GM19438 (cell line): Measurements from ENCODE around the gene ADAMTSL1.

Source experiments
- ATAC-seq: cut with Tn5 transposase; IDR thresholded peaks from one replicate; pipeline ENCODE4 v1.9.1; 2021; ENCODE audit warnings: low read depth; ENCODE audit not compliant: unreplicated experiment

The ADAMTSL1 gene

DNA sequence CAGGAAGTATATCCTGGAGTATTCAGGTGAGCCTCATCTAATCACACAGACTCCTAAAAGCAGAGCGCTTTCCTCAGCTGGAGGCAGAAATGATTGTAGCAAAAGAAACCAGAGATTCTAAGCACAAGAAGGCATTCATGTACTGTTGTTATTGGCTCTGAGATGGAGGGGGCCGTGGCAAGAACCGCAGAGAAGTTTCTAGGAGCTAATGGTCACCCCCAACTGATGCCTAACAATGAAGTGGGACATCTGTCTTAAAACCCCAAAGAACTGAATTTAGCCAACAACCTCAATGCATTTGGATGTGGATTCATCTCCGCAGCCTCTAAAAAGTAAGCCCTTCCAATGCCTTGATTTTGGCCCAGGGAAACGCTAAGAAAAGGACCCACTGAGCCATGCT lies 76.3 kb downstream of the ADAMTSL1 start:
- no peak for ATAC-seq

DNA sequence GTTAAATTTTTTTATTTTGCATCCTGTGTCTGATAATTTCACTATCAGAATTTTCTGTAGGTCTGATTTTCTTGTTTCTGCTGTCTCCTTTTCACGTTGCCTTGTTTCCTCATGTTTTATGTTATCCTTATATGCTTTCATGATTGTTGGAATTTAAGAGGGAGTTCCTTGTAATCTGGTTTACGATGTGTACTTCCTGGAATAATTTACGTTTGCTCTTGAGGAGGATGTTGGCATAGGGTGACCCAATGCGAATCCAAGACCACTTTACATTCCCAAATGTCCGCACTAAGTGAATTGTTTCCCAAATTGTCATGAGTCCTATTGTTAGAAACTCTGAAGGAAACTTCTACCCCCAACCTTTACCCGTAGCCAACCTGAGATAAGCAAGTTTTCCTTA lies 80.3 kb downstream of the ADAMTSL1 start:
- ATAC-seq: no peak

DNA sequence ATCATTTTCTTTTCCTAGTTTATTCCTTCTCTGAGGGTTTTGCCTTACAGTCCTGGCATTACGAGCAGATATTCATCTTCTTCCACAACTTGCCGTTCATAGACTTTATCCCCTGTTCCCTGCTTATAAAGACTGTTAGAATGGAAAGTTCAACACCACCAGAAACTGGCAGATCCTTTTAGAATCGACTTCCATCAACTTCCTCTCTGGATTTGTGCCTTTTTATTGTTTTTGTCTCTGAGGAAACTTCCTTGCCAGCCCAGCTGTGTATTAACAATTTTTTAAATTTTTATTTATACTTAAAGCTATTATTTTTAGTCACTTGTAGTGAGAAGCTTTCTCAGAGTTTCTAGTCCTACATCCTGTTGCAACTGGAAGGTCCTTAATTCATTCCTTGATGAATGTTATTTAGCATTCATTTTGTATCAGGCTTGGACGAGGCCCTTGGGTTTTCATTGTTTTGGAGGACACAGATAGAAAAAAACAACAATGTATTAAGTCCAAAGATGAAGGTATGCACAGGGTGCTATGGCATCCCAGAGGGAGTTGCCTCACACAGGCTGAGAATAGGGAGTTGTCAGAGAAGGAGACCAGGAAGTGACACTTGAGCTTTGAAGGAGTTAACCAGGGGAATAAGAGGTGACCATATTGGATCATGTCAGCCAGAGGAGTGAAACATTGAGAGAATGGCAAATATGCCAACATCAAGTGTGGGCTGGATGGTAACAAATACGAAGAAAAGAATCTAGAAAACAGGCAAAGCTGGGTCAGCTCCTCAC lies 81.3 kb downstream of the ADAMTSL1 start:
- no peak for ATAC-seq

DNA sequence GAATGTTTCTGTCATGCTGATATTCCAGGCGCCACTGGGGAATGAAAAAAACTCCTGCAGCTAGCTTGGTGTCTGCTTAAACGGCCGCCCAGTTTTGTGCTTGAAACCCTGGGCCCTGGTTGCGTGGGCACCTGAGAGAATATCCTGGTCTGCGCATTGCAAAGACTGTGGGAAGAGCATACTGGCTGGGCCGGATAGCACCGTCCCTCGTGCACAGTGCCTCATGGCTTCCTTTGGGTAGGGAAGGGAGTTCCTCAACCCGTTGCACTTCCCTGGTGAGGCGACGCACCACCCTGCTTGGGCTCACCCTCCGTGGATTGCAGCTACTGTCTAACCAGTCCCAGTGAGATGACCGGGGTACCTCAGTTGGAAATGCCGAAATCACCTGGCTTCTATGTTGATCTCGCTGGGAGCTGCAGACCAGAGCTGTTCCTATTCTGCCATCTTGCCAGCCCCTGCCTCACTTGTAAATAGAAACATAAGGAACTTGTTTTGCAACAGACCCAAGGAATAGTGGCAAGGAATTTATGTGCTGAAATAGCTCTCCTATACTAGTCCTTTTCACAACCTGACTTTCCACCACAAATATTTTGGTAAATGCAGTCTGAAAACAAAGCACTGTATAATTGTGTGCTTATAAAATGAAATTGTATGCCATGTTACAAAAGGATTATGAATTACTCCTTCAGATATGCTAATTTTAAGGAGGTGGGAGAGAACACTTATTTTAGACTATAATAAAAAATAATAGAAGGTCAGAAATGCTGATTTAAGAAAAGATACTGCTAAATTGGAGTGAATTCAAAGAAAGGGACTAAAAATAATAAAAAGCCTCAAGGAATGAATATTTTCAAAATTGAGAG lies 90.3 kb downstream of the ADAMTSL1 start:
- no peak for ATAC-seq

DNA sequence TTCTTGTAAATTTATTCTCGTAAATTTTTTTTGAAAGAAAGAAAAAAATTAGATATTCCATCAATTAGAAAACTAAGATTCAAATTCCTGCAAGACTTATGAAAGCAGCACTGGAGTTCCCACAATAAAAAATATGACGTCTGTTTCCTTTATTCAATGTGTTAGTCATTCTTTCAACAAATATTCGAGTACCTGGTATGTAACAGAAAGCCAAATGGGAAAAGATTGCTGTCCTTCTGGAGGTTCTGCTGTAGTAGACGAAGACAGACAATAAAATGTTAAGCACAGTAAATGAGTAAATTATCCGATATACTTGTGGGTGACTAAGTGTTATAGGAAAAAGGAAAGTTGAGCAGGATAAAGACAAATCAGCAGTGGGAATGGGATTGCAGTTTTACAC lies 92.2 kb downstream of the ADAMTSL1 start:
- ATAC-seq: no peak

DNA sequence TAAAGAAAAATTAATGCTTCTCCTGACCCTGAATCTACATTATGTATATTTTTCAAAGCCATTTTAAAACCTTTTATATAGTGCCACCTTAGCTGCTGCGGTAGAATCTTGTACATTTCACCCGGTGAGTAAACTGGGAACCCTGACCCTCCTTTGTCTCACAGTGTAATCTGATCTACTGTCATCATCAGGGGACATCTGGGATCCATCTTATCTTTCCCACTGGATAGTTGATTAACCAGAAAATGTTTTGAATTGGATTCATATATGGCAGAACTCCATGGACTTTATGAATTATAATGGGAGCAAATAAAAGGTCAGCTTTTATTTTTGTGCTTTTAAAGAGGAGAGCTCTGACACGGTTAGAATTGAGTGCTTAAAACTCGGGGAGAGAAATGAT lies 95.0 kb downstream of the ADAMTSL1 start:
- no peak for ATAC-seq

DNA sequence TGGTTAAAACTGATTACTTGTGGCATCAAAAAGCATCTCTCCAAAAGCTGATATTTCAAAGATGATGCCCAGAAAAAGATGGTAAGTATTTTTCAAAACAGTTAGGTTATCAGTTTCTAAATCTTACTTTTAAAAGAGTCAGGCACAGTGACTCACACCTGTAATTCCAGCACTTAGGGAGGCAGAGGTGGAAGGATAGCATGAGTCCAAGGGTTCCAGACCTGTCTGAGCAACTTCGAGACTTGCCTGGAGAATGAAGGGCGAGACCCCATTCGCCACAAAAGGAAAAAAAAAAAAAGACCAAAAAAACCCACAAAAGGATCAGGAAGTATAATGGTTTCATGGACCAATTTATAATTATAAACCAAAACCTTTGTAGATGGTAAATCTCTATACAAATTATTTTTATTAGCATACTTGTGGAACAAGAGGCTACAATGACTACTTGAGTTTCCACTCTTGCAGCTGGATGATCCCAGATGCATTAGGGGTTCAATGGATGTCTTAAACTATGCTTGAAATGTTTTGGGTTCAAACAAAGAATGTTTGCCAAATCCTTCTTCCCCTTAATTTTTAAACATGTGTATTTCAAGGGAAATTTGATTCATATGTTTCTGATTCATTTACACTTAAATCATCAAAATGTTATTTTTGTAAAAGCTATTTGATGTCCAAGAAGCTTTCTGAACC lies 96.1 kb downstream of the ADAMTSL1 start:
- no peak for ATAC-seq

DNA sequence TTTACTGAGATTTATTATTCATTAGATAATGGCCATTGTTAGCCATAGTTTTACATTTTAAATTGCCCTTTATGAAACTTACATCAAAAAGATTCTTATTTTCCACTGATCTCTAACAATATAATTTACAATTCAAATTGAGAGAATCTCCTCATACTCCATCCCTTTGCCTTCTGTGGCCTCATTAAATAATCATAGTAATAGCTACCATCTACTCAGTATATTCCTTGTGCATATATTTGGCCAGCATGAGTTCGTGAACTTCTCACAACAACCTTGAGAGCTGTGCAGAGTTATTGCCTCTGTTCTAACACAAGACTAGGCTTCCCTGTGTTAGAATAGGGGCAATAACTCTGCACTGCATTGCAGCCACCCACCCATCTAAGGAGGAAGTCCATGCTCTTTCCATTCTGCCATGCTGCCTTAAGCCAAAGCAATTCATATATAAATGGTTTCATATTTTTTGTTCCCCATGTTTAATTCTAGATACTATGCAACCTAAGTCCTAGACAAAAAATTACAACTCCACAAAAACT lies 99.1 kb downstream of the ADAMTSL1 start:
- ATAC-seq: no peak

DNA sequence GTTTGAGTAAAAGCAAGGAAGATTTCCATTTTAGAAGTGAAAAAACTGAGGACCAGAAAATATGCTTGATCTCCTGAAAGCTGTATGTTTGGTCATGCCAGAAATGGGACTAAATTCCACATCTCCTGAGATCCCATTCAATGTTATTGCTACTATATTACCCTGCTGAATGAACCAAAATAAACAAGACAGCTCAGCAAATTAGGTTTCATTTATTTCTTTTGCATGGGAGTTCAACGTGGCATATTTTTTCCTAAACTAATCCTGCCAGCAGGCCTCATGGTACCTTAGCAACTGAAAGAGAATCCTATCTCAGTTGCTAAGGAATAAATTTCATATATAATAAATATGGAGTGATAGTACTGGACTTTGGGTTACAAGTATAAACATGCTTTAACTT lies 101.7 kb downstream of the ADAMTSL1 start:
- ATAC-seq: no peak

DNA sequence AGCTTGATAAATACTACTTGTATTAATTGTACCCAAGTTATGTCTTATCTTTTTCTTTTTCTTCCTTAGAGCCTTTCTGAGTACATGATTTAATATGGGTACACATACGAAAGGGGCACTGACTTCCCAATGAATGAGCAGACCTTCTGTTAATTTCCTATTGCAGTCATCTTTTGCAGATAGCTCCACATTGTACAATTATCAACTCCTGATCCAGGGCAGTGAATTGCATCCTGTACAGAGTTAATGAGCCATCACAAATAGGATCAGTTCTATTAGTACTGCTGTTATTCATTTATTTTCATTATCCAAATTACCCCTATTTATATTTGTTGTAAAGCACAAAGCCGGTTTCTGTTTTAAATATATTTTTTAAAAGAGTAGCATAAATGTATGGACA lies 105.6 kb downstream of the ADAMTSL1 start:
- ATAC-seq: no peak

DNA sequence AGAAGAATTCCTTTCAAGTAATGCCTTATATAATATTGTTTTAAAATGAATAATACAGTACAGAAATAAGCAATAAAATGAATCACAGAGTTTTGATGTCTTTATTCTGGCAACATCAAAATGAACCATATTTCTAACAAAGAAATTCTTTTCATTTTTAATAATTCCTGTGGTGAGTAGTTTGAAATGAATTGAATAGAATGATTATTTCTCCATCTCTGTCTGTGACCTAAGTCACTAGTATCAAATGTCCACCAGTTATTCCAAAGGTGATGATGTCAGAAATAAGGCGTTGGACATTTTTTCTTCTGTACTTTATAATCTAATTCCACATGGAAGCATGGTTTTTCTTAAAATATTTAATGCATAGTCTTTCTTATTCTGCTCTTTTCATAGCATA lies 106.2 kb downstream of the ADAMTSL1 start:
- ATAC-seq: no peak

DNA sequence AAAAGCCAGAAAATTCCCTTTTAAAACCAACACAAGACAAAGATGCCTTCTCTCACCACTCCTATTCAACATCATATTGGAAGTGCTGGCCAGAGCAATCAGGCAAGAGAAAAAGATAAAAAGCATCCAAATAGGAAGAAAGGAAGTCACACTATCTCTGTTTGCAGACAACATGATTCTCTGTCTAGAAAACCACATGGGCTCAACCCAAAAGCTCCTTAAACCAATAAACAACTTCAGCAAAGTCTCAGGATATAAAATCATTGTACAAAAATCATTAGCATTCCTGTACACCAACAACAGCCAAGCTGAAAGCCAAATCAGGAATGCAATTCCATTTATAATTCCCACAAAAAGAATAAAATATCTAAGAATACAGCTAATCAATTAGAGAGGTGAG lies 112.0 kb downstream of the ADAMTSL1 start:
- no peak for ATAC-seq

DNA sequence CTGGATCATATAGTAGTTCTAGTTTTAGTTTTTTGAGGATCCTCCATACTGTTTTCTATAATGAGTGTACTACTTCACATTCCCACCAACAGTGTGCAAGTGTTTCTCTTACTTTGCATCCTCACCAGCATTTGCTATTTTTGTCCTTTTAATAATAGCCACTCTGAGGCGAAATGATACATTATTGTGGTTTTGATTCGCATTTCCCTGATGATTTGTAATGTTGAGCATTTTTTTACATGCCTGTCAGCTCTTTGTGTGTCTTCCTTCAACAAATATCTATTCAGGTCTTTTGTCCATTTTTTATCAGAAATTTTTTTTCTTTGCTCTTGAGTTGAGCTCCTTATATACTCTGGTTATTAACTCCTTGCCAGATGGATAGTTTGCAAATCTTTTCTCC lies 114.0 kb downstream of the ADAMTSL1 start:
- no peak for ATAC-seq

DNA sequence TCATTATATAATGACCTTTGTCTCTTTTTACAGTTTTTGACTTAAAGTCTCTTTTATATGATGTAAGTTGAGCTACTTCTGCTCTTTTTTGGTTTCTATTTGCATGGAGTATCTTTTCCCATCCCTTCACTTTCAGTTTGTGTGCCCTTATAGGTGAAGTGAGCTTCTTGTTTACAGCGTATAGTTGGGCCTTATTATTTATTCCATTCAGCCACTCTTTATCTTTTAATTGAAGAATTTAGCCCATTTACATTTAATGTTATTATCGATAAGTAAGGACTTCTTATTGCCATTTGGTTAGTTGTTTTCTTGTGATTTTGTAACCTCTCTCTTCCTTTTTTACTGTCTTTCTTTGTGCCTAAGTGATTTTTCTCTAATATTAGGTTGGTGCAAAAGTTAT lies 117.3 kb downstream of the ADAMTSL1 start:
- ATAC-seq: no peak

DNA sequence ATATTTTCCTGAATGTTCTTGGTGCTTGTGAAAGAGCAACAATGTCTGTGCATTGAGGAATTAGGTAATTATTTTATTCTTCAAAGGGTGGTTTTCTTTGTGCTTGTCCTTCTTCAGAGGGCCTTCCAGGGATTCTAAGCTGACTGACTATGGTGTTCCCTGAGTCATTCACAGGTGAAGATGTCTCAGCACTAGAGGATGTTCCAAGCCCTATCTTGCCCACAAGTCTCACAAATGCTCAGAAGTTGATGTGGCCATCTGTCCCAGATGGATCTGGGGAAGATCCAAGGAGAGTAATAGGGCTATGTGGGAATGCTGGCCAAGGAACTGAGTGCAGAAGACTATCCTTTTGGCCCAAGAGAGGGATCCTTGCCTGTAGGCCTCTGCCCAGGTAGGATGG lies 120.9 kb downstream of the ADAMTSL1 start:
- no peak for ATAC-seq

DNA sequence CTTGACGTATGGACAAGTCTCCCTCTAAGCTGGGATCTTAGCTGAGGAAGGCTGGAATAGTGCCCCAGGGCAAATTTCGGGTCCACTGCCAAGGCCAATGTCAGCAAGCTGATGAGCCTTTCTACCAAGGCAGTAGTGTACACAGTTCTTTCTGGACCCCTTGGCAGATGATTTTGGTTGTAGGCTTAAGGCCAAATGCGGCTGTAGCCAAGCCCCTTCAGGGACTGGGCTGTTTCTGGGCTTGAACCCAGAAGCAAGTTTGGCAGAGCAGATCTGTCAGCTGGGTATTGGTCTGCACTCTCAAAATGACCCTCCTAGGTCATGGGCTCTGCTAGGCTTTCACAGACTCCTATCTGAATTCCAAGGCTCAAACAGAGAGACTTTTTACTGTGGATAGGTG lies 121.6 kb downstream of the ADAMTSL1 start:
- ATAC-seq: no peak

DNA sequence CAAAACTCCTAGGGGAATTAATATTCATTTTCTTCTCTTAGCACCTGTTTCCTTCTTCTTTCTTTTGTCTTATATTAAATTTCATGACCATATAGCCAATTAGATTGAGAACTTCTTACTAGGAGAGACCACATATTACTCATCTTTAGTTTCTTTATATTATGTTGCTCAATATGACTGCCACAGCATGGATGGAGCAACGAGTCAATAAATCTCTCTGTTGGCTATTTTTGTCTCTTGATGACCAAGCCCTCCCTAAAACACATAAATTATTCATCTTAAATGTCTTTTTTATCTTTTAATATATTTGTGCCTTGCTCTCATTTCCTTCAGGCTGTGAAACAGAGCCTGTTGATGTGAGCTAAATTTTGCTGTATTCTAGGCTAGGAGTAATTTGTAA lies 123.0 kb downstream of the ADAMTSL1 start:
- ATAC-seq: no peak

DNA sequence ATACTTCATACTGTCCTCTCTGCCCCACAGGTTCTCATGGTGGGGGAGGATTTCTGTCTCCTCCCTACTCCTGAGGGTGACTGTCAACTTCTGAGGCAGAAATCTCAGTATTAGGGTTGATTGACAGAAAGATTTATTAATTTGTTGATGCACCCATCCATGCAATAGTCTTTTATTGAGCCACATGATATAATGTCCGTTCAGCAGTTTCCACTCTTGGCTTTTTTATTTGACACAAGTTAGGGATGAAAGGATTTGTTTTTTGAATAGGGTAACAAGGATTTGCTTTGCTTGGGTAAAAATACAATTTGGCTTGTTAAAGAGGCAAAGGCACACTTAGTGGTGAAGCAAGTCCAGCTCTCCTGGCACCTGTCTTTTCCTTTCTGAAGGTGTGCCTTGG lies 125.0 kb downstream of the ADAMTSL1 start:
- no peak for ATAC-seq

DNA sequence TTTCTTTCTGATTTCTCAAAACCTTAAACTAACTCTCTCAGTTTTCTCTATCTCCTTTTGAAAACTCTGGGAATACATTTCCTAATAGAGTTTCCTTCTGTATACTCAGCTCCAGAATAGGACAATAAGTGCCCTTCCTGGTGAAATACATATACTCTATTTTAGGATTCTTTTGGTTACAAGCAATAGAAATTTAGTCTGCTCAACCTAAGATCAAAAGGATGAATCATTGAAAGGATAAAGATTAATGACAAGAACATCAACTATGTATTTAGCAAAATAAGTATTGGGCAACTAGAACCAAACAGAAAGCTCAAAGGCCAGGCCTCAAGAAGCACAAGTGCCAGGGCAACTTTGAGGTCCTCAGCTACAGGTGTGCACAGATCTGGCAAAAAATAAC lies 127.1 kb downstream of the ADAMTSL1 start:
- ATAC-seq: no peak

DNA sequence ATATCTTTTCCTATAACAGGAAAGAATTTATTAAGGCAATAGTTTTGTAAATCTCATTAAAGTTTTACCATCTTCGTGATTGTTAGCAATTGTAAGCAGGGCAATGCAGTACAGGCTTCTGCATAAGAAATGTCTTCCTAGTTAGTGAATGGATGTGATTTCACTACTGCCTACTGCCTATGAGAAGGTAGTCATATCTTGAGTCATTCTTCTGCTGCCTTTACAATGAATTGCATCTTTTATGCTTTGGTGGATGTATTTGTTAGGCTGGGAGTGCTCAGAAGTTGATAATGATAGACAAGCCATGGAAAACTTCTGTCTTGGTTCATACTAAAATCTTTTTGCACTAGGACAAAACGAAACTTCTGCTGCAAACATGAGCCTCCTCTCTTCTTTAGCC lies 128.0 kb downstream of the ADAMTSL1 start:
- ATAC-seq: no peak
